Measurements from ENCODE around the gene ANKRD13B.
A peak's percentile ranks its signal among the peaks of the same experiment; 100 is the strongest.

Gene ANKRD13B

DNA sequence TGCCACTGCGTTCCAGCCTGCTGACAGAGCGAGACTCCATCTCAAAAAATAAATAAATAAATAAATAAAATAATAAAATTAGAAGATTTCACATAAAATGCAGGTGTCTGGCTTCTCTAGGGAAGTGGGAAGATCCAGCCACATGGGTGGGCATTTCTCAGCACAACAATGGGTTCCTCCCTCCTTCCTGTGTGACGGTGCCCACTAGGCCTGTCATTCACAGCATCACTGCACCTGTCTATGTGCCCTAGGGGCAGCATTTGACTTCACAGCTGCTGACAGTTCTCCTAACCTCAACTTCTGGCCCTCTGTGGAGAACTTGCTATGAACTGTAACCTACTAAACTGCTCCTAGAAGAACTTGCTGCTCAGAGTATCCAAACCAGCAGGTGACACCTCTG is 29.1 kb upstream of the ANKRD13B start:
- TF ChIP-seq, protein P1, sequence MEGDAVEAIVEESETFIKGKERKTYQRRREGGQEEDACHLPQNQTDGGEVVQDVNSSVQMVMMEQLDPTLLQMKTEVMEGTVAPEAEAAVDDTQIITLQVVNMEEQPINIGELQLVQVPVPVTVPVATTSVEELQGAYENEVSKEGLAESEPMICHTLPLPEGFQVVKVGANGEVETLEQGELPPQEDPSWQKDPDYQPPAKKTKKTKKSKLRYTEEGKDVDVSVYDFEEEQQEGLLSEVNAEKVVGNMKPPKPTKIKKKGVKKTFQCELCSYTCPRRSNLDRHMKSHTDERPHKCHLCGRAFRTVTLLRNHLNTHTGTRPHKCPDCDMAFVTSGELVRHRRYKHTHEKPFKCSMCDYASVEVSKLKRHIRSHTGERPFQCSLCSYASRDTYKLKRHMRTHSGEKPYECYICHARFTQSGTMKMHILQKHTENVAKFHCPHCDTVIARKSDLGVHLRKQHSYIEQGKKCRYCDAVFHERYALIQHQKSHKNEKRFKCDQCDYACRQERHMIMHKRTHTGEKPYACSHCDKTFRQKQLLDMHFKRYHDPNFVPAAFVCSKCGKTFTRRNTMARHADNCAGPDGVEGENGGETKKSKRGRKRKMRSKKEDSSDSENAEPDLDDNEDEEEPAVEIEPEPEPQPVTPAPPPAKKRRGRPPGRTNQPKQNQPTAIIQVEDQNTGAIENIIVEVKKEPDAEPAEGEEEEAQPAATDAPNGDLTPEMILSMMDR (IDR thresholded peaks at IDR 0.05; ENCODE audit: low read depth, low read length, missing control alignments) = no peak
- no peak for DNase-seq (ENCODE audit: extremely low read depth, low read depth)
- no peak overlapping the region for H3K4me3 ChIP-seq (replicated peaks; ENCODE audit: low read depth, low read length)

DNA sequence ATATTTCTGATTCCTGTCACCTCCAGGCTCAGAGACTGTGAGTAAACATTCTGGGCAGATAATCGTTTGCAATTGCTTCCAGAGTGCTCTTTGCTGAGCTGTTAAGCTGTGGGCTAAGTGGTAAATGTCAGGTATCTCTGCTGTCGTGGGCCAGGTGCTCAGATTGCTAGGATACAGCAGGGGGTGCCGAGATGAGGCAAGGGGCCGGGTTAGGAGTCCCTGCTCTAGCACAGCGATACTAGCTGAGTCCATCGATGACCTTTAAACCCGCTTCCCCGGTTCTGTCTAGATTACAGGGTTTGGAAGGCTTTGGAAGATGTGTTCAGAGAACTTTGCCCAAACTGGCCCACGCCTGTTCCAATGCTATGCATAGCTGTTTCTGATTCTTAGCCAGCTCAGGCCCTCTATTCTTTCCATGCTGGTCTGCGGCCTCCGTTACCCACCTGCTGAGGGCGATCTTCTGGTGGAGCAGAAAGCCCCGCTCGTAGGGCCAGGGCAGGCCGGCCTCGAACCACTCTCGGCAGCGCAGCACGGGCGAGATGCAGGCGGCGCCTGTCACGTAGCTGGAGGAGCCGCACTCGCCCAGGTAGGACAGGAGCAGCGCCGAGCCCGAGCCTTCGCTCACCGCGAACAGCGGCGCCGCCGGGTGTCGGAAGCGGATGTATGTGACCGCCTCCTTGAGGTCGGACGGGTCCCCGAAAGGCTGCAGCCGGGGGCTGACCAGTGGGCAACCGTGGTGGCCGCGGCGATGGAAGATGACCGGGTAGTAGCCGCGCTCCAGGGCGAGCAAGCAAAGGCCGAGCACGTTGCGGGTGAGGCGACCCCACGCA is 27.1 kb upstream of the ANKRD13B start:
- TF ChIP-seq, protein P1 (IDR thresholded peaks at IDR 0.05; ENCODE audit: low read depth, low read length, missing control alignments) = no peak
- H3K4me3 ChIP-seq (replicated peaks; ENCODE audit: low read depth, low read length) = peak overlapping the region; percentile 66
- DNase-seq (ENCODE audit: extremely low read depth, low read depth) = no peak

DNA sequence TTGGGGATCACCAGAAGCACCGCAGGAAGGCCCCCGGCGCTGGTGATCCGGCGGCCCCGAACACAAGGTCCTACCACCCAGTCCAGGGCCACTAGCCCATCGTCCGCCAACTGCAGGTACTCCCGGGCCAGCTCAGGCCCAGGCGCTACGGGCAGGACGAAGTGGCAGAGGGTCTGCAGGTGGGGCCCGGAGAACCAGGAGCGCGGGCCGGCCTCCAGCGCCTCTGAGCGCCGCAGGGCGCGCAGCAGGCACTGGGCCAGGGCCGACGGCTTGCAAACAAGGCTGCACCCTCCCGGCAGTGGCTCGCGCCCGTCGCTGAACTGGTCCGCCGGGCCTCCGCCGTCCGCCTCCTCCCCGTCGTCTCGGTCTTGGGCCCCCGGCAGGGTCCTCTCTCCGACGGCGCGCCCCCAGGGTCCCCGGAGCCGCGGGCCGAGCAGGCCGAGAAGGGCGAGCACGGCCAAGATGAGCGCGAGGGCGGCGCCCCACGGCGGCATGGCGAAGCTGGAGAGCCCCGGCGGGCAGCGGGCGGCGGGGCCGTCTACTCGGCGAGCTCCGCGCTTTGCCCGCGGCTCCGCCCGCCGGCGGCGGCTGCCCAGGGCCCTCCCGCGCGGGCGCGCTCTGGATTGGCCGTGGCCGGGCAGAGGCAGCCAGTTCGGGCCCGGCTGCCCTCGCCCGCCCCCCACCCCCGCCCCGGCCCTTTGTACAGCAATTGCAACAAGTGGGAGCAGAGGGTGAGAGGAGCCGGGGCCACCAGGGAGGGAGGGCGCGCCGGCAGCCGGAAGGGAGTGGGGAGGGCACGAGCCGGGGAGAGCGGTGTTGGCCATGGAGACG is 26.2 kb upstream of the ANKRD13B start, which contains the start of gene ABHD15:
Gene ABHD15 (minus strand): TSS at position 565 of the 831 bp plus-strand sequence. CDS start 71 bp downstream, at position 494.
- H3K4me3 ChIP-seq (replicated peaks; ENCODE audit: low read depth, low read length) = peak within 1 kb of the TSS; percentile 66
- TF ChIP-seq, protein P1 (IDR thresholded peaks at IDR 0.05; ENCODE audit: low read depth, low read length, missing control alignments) = no peak
- DNase-seq (ENCODE audit: extremely low read depth, low read depth) = no peak

DNA sequence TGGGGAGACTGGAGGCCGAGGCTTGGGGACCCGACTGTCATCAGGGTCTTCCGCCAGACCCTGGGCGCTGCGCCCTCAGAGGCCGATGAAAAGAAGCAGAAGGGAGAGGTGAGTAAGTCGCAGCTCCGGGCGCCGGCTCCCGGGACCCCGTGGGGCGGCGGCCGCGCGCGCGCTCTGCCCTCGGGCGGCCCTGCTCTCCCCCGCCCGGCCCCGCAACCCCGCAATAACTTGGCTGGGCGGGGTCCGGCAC is 25.7 kb upstream of the ANKRD13B start:
- H3K4me3 ChIP-seq (replicated peaks; ENCODE audit: low read depth, low read length) = peak overlapping the region; percentile 66
- TF ChIP-seq, protein P1 (IDR thresholded peaks at IDR 0.05; ENCODE audit: low read depth, low read length, missing control alignments) = no peak
- no peak for DNase-seq (ENCODE audit: extremely low read depth, low read depth)

DNA sequence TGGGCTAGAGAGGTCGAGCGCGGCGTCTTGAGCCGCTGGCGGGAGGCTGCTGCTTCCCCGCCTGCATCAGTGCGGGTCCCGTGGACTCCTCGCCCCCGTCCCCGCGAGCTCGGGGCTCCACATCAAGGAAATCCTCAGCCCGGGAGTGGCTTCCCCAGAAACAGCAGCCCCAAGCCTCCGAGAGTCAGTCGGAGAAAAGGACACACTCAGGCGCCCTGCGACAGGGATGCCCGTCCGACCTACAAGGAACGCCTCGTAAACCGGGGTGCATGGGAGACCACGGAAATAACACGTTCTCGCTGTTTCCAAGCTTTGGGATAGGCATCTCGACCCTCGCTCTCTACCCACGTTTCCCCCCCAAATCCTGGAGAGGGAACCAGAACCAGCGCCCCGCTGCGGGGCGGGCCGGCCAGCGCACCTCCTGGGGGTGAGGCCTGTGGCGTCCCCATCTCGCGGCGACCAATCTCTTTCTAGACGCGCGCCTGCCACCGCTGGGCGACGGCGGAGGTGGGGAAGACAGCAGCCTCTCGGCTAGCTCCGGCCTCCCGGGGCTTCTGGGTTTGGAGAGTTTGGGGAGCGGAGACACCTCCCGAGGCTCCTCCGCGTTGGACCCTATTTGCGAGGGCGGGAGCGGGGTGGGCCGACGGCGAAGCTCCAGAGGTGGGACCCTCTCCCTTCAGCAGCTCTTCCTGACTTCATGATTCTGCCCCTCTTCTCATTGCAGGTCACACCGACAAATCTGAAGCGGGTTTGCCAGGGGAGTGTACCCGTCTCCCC is 25.2 kb upstream of the ANKRD13B start:
- no peak for DNase-seq (ENCODE audit: extremely low read depth, low read depth)
- H3K4me3 ChIP-seq (replicated peaks; ENCODE audit: low read depth, low read length) = peak overlapping the region; percentile 66
- TF ChIP-seq, protein P1 (IDR thresholded peaks at IDR 0.05; ENCODE audit: low read depth, low read length, missing control alignments) = no peak

DNA sequence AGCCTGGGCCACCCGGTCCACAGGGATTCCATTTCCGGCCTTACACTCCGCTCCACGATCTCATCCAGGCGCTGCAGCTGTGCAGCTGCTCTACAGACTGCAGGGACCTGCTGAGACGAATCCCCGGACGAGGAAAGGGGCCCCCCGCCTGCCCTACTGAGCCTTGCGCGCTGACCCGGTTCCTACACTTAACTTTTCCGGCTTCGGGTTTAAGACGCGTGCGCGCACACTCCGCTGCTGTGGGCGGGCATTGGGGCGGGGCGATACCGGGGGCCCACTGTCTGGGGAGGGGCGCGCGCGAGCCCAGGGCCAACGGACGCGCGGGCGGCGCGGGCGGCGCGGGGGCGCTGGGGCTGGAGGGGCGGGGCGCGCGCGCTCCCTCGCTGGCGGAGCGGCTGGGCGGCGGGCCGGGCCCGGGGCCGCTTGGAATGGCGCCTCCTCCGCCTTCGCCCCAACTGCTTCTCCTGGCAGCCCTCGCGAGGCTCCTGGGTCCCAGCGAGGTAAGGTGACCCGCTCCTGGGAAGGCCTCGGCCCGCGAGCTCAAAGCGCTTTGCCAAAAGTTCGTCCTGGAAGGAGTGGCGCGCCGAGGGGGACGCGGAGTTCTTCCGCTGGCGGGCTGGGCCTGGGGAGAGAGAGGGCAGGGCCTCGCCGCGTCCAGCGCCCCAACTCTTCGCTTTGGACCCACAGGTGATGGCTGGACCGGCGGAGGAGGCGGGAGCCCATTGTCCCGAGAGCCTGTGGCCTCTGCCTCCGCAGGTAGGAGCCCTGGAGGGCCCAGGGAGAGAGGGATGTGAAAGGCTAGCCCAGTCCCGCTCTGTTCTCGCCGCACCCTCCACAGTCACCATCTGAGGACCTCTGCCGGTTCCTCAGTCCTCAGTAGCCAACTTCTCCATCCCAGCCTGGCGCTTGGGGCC is 24.3 kb upstream of the ANKRD13B start, which contains the start of gene TP53I13:
Gene TP53I13 (plus strand): TSS at position 371 of the 914 bp plus-strand sequence. CDS start 58 bp downstream, at position 429.
- peak within 1 kb of the TSS; percentile 66 for H3K4me3 ChIP-seq (replicated peaks; ENCODE audit: low read depth, low read length)
- DNase-seq (ENCODE audit: extremely low read depth, low read depth) = no peak
- TF ChIP-seq, protein P1 (IDR thresholded peaks at IDR 0.05; ENCODE audit: low read depth, low read length, missing control alignments) = no peak
